Hepatocyte (in vitro differentiated cells): Measurements from ENCODE around the gene FBH1. TPM values are rescaled to one million over a fixed set of nuclear protein-coding genes. Genes with fewer than 3 reads are reported as not detected.

Experiments
- DNase-seq: peaks from one replicate; pipeline ENCODE4 v3.0.0-alpha.2; 2016; ENCODE audit warnings: low spot score
- H2AFZ ChIP-seq: fragments of 200-600 bp; sonication (generic); 2 replicates; pipeline ENCODE4 v1.6.0; 2016; ENCODE audit warnings: antibody characterized with exemption, mild to moderate bottlenecking
- H3K27ac ChIP-seq: fragments of 200-600 bp; sonication (generic); 2 replicates; pipeline ENCODE4 v1.5.1; 2016; ENCODE audit warnings: mild to moderate bottlenecking
- H3K27me3 ChIP-seq: fragments of 200-600 bp; sonication (generic); 2 replicates; pipeline ENCODE4 v1.6.1; 2016
- H3K36me3 ChIP-seq: fragments of 200-600 bp; sonication (generic); replicated peaks from 2 replicates; pipeline ENCODE4 v1.5.1; 2016; ENCODE audit warnings: low read depth; ENCODE audit not compliant: insufficient read depth
- H3K4me1 ChIP-seq: fragments of 200-600 bp; sonication (generic); 2 replicates; pipeline ENCODE4 v1.5.1; 2016; ENCODE audit warnings: mild to moderate bottlenecking, moderate library complexity; ENCODE audit not compliant: insufficient read depth
- H3K4me2 ChIP-seq: fragments of 200-600 bp; sonication (generic); 2 replicates; pipeline ENCODE4 v1.6.0; 2016
- H3K4me3 ChIP-seq: fragments of 200-600 bp; sonication (generic); 2 replicates; pipeline ENCODE4 v1.5.1; 2016; ENCODE audit warnings: mild to moderate bottlenecking
- H3K79me2 ChIP-seq: fragments of 200-600 bp; sonication (generic); 2 replicates; pipeline ENCODE4 v1.6.0; 2017; ENCODE audit warnings: mild to moderate bottlenecking
- H3K9me2 ChIP-seq: fragments of 200-600 bp; sonication (generic); replicated peaks from 2 replicates; pipeline ENCODE4 v1.6.0; 2017; ENCODE audit warnings: mild to moderate bottlenecking; ENCODE audit not compliant: insufficient read depth
- H3K9me3 ChIP-seq: fragments of 200-600 bp; sonication (generic); 2 replicates; pipeline ENCODE4 v1.5.1; 2016; ENCODE audit warnings: low read depth, mild to moderate bottlenecking
- H4K20me1 ChIP-seq: fragments of 200-600 bp; sonication (generic); 2 replicates; pipeline ENCODE4 v1.6.0; 2016; ENCODE audit warnings: mild to moderate bottlenecking; ENCODE audit not compliant: insufficient read depth, poor library complexity, severe bottlenecking
- CTCF ChIP-seq: fragments of 200-600 bp; sonication (generic); IDR thresholded peaks from 2 replicates; pipeline ENCODE4 v1.5.1; 2016; ENCODE audit warnings: antibody characterized with exemption, mild to moderate bottlenecking; ENCODE audit not compliant: poor library complexity
- EZH2 ChIP-seq: fragments of 200-600 bp; sonication (generic); IDR thresholded peaks from 2 replicates; pipeline ENCODE4 v1.6.1; 2016; ENCODE audit warnings: antibody characterized with exemption, mild to moderate bottlenecking, borderline replicate concordance
- EZH2phosphoT487 ChIP-seq: fragments of 200-600 bp; sonication (generic); IDR thresholded peaks from one replicate; pipeline ENCODE4 v1.6.1; 2018; ENCODE audit warnings: antibody characterized with exemption, mild to moderate bottlenecking, low read depth, moderate library complexity; ENCODE audit not compliant: unreplicated experiment, severe bottlenecking
- WGBS: methylation state at CpG from one replicate; pipeline ENCODE4 v1.1.6; 2016; ENCODE audit warnings: low lambda C conversion rate; ENCODE audit errors: missing lambda C conversion rate; 5-methylcytosine and 5-hydroxymethylcytosine counted together
- polyA plus RNA-seq: library from polyadenylated mRNA; unstranded; fragments of >200 nt; fragmentation: Nextera tagmentation; extraction: Ambion mirVana; gene quantifications from 2 replicates; pipeline ENCODE4 v1.2.1, GENCODE V29; 2016
- total RNA-seq: library from RNA; depleted of rRNA; stranded (reverse); fragments of >200 nt; gene quantifications from 2 replicates; pipeline ENCODE4 v1.2.3, GENCODE V29; 2014

Gene FBH1
- total and polyA plus RNA-seq, 2 experiments from 2014 or later: 66.4 to 80.3 TPM

GRCh38 chr10:5918763-5919162, 28.7 kb downstream of the FBH1 start:
- no peaks in the 10 kb centered on the region for H3K9me3 ChIP-seq

GRCh38 chr10:5919568-5919967, 29.5 kb downstream of the FBH1 start:
- Histone ChIP-seq H3K4me1 (no peaks in the 10 kb centered on the region), H3K27ac (no peak overlapping the region), H3K9me2 (no peaks in the 10 kb centered on the region), H3K36me3 (no peaks in the 10 kb centered on the region), H3K27me3 (no peaks in the 10 kb centered on the region), H2AFZ (no peak overlapping the region), H3K4me2 (no peak overlapping the region), H3K9me3 (no peaks in the 10 kb centered on the region), H3K4me3 (no peak overlapping the region), H3K79me2 (no peaks in the 10 kb centered on the region), H4K20me1 (no peaks in the 10 kb centered on the region)
- TF ChIP-seq EZH2phosphoT487 (no peak), EZH2 (no peak), CTCF (no peak)
- 99% methylated on average over 7 of the region's 7 CpGs for WGBS
- DNase-seq: no peak

More at GRCh38 chr10:5918763-5919162, 28.7 kb downstream of the FBH1 start:
- Histone ChIP-seq H3K36me3 (no peaks in the 10 kb centered on the region), H3K4me1 (no peaks in the 10 kb centered on the region), H3K27ac (no peak overlapping the region), H3K27me3 (no peaks in the 10 kb centered on the region), H3K4me3 (no peak overlapping the region), H3K79me2 (no peaks in the 10 kb centered on the region), H3K9me2 (no peaks in the 10 kb centered on the region), H4K20me1 (no peaks in the 10 kb centered on the region), H3K4me2 (no peak overlapping the region), H2AFZ (no peak overlapping the region)
- WGBS: over 99% methylated on average over 4 of the region's 4 CpGs
- no peak for DNase-seq
- TF ChIP-seq CTCF (no peak), EZH2 (no peak), EZH2phosphoT487 (no peak)

GRCh38 chr10:5921746-5922145, 31.7 kb downstream of the FBH1 start:
- Histone ChIP-seq H3K36me3 (no peaks in the 10 kb centered on the region), H3K4me2 (no peak overlapping the region), H3K9me2 (no peaks in the 10 kb centered on the region), H4K20me1 (no peaks in the 10 kb centered on the region), H3K4me1 (no peaks in the 10 kb centered on the region), H3K27ac (no peak overlapping the region), H3K4me3 (no peak overlapping the region), H2AFZ (no peak overlapping the region), H3K79me2 (no peaks in the 10 kb centered on the region), H3K27me3 (no peaks in the 10 kb centered on the region), H3K9me3 (no peaks in the 10 kb centered on the region)
- no peak for DNase-seq
- TF ChIP-seq EZH2phosphoT487: no peak
- TF ChIP-seq EZH2: no peak
- TF ChIP-seq CTCF: no peak
- over 99% methylated on average over 5 of the region's 5 CpGs for WGBS

- H2AFZ ChIP-seq: no peak overlapping the region
- TF ChIP-seq EZH2phosphoT487 (no peak), EZH2 (no peak), CTCF (no peak)
- no peaks in the 10 kb centered on the region for H3K36me3 ChIP-seq
- 90% methylated on average over 10 of the region's 10 CpGs for WGBS
- no peaks in the 10 kb centered on the region for H3K79me2 ChIP-seq
- H3K4me2 ChIP-seq: no peak overlapping the region
- H3K9me3 ChIP-seq: no peaks in the 10 kb centered on the region
- H3K9me2 ChIP-seq: no peaks in the 10 kb centered on the region
- H3K27ac ChIP-seq: no peak overlapping the region
- no peak for DNase-seq
- no peaks in the 10 kb centered on the region for H4K20me1 ChIP-seq
- no peaks in the 10 kb centered on the region for H3K4me1 ChIP-seq
- H3K4me3 ChIP-seq: no peak overlapping the region
- H3K27me3 ChIP-seq: no peaks in the 10 kb centered on the region
Measured at GRCh38 chr10:5924889-5925288, 34.8 kb downstream of the FBH1 start.
